ENCODE data around the gene PCP4L1. TPM values are rescaled to one million over a fixed set of nuclear protein-coding genes. Genes with fewer than 3 reads are reported as not detected.
"Not testable (repeated sequence)": the region's sequence is repeated elsewhere in the genome, so short reads cannot be mapped to it uniquely, and the experiment has no call there.

The PCP4L1 gene
- polyA plus RNA-seq, 4 donors = 0.91 to 1.6 (median 0.98) TPM

GRCh38 chr1:161307892-161308638, 49.5 kb downstream of the PCP4L1 start:
- DNase-seq (ENCODE audit: low read depth in 4 of 4, low spot score in 3 of 4) = no peak

- no peak for DNase-seq (ENCODE audit: low read depth in 4 of 4, low spot score in 3 of 4)
Observed at GRCh38 chr1:161309868-161310267, 51.3 kb downstream of the PCP4L1 start, which contains the start of gene MPZ. MPZ (minus strand) TSS chr1:161309968; CDS start chr1:161309905, 63 bp downstream.

- no peak for DNase-seq (ENCODE audit: low read depth in 4 of 4, low spot score in 3 of 4)
Observed at GRCh38 chr1:161311595-161312181, 53.1 kb downstream of the PCP4L1 start.

- no peak for DNase-seq (ENCODE audit: low read depth in 4 of 4, low spot score in 3 of 4)
Observed at GRCh38 chr1:161313554-161314200, 55.1 kb downstream of the PCP4L1 start.

GRCh38 chr1:161314201-161314981, 55.8 kb downstream of the PCP4L1 start, which contains the start of gene SDHC:
SDHC (plus strand) TSS chr1:161314381; CDS start chr1:161314406, 25 bp downstream.
- peak; percentile 81 to 85 (median 84) for DNase-seq (ENCODE audit: low read depth in 4 of 4, low spot score in 3 of 4)

GRCh38 chr1:161315841-161316674, 57.5 kb downstream of the PCP4L1 start:
- not testable (repeated sequence) for DNase-seq (ENCODE audit: low read depth in 4 of 4, low spot score in 3 of 4)

GRCh38 chr1:161324020-161324419, 65.5 kb downstream of the PCP4L1 start:
- DNase-seq (ENCODE audit: low read depth in 4 of 4, low spot score in 3 of 4) = no peak

GRCh38 chr1:161330346-161330745, 71.8 kb downstream of the PCP4L1 start:
- no peak for DNase-seq (ENCODE audit: low read depth in 4 of 4, low spot score in 3 of 4)

- no peak for DNase-seq (ENCODE audit: low read depth in 4 of 4, low spot score in 3 of 4)
Observed at GRCh38 chr1:161333166-161333565, 74.6 kb downstream of the PCP4L1 start.

Other genes starting within 250 kb of the PCP4L1 start
- gene F11R, start 237.6 kb upstream of the PCP4L1 start, polyA plus RNA-seq (ENCODE audit: insufficient read length in 4 of 4) = 100 to 1,000 TPM in 1 of 4 donors, 10 to 100 TPM in 3; 81.3 to 103 (median 95.5) TPM
- 10 to 100 TPM; 44.6 to 80.5 (median 47.9) TPM for gene TSTD1, start 219.8 kb upstream of the PCP4L1 start, polyA plus RNA-seq (ENCODE audit: insufficient read length in 4 of 4)
- 10 to 100 TPM; 55.0 to 59.3 (median 56.6) TPM for gene USF1, start 212.8 kb upstream of the PCP4L1 start, polyA plus RNA-seq (ENCODE audit: insufficient read length in 4 of 4)
- gene ARHGAP30, start 188.9 kb upstream of the PCP4L1 start, polyA plus RNA-seq (ENCODE audit: insufficient read length in 4 of 4) = 1 to 10 TPM; 1.8 to 2.3 (median 2.0) TPM
- 1 to 10 TPM; 1.9 to 4.9 (median 3.4) TPM for gene NECTIN4, start 169.2 kb upstream of the PCP4L1 start, polyA plus RNA-seq (ENCODE audit: insufficient read length in 4 of 4)
- gene KLHDC9, start 160.4 kb upstream of the PCP4L1 start, polyA plus RNA-seq (ENCODE audit: insufficient read length in 4 of 4) = 10 to 100 TPM; 15.9 to 19.9 (median 18.3) TPM
- gene PFDN2, start 140.7 kb upstream of the PCP4L1 start, polyA plus RNA-seq (ENCODE audit: insufficient read length in 4 of 4) = 10 to 100 TPM; 64.7 to 90.0 (median 71.0) TPM
- gene NIT1, start 140.6 kb upstream of the PCP4L1 start, polyA plus RNA-seq (ENCODE audit: insufficient read length in 4 of 4) = 10 to 100 TPM; 47.8 to 55.3 (median 52.1) TPM
- gene DEDD, start 126.1 kb upstream of the PCP4L1 start, polyA plus RNA-seq (ENCODE audit: insufficient read length in 4 of 4) = 10 to 100 TPM; 47.2 to 59.6 (median 50.8) TPM
- gene UFC1, start 104.8 kb upstream of the PCP4L1 start, polyA plus RNA-seq (ENCODE audit: insufficient read length in 4 of 4) = 100 to 1,000 TPM; 147 to 165 (median 159) TPM
- 10 to 100 TPM; 45.7 to 51.3 (median 51.0) TPM for gene USP21, start 99.2 kb upstream of the PCP4L1 start, polyA plus RNA-seq (ENCODE audit: insufficient read length in 4 of 4)
- 10 to 100 TPM; 36.3 to 44.0 (median 37.4) TPM for gene PPOX, start 92.3 kb upstream of the PCP4L1 start, polyA plus RNA-seq (ENCODE audit: insufficient read length in 4 of 4)
- 10 to 100 TPM; 43.6 to 46.2 (median 44.9) TPM for gene B4GALT3, start 81.2 kb upstream of the PCP4L1 start, polyA plus RNA-seq (ENCODE audit: insufficient read length in 4 of 4)
- gene ADAMTS4, start 59.7 kb upstream of the PCP4L1 start, polyA plus RNA-seq (ENCODE audit: insufficient read length in 4 of 4) = 1 to 10 TPM in 2 of 4 donors, under 1 TPM in 2; 0.66 to 1.4 (median 1.0) TPM
- gene NDUFS2, start 56.4 kb upstream of the PCP4L1 start, polyA plus RNA-seq (ENCODE audit: insufficient read length in 4 of 4) = 100 to 1,000 TPM; 174 to 198 (median 193) TPM
- gene FCER1G, start 43.5 kb upstream of the PCP4L1 start, polyA plus RNA-seq (ENCODE audit: insufficient read length in 4 of 4) = 10 to 100 TPM; 12.0 to 16.1 (median 15.4) TPM
- 1 to 10 TPM in 1 of 4 donors, under 1 TPM in 2, not detected in 1; 0.13 to 6.0 (median 0.47) TPM for gene APOA2, start 35.1 kb upstream of the PCP4L1 start, polyA plus RNA-seq (ENCODE audit: insufficient read length in 4 of 4)
- gene TOMM40L, start 32.7 kb upstream of the PCP4L1 start, polyA plus RNA-seq (ENCODE audit: insufficient read length in 4 of 4) = 10 to 100 TPM; 14.5 to 15.5 (median 14.9) TPM
- gene NR1I3, start 20.5 kb upstream of the PCP4L1 start, polyA plus RNA-seq (ENCODE audit: insufficient read length in 4 of 4) = 1 to 10 TPM; 2.0 to 4.3 (median 3.8) TPM
- 10 to 100 TPM in 1 of 4 donors, 1 to 10 TPM in 3; 4.2 to 12.5 (median 4.6) TPM for gene MPZ, start 51.2 kb downstream of the PCP4L1 start, polyA plus RNA-seq (ENCODE audit: insufficient read length in 4 of 4)
- gene SDHC, start 55.6 kb downstream of the PCP4L1 start, polyA plus RNA-seq (ENCODE audit: insufficient read length in 4 of 4) = 100 to 1,000 TPM; 265 to 291 (median 279) TPM
- gene CFAP126, start 109.1 kb downstream of the PCP4L1 start, polyA plus RNA-seq (ENCODE audit: insufficient read length in 4 of 4) = 10 to 100 TPM; 11.8 to 16.8 (median 13.9) TPM
- 1 to 10 TPM; 5.0 to 8.3 (median 5.3) TPM for gene FCGR2A, start 246.7 kb downstream of the PCP4L1 start, polyA plus RNA-seq (ENCODE audit: insufficient read length in 4 of 4)